KOPT-K1 (cell line): ENCODE data around the gene CENPF.
"Not testable (repeated sequence)": the region's sequence is repeated elsewhere in the genome, so short reads cannot be mapped to it uniquely, and the experiment has no call there.

ENCODE experiments used
- H3K27ac ChIP-seq: fragments of 200-600 bp; sonication (generic); 2 replicates; pipeline ENCODE4 v1.5.1; 2016; ENCODE audit warnings: antibody characterized with exemption, mild to moderate bottlenecking, low read depth, low read length; ENCODE audit not compliant: poor library complexity, severe bottlenecking
- H3K36me3 ChIP-seq: fragments of 200-600 bp; sonication (generic); 2 replicates; pipeline ENCODE4 v1.5.1; 2017; ENCODE audit warnings: antibody characterized with exemption, mild to moderate bottlenecking, low read length, moderate library complexity; ENCODE audit not compliant: insufficient read depth
- H3K9me3 ChIP-seq: fragments of 200-600 bp; sonication (generic); 2 replicates; pipeline ENCODE4 v1.5.1; 2017; ENCODE audit warnings: antibody characterized with exemption, low read length, mild to moderate bottlenecking; ENCODE audit not compliant: insufficient read depth, poor library complexity, severe bottlenecking

CENPF gene

GRCh38 chr1:214657299-214657698, 54.3 kb downstream of the CENPF start:
- H3K36me3 ChIP-seq = peaks cover 100% of the 10 kb centered on the region
- H3K27ac ChIP-seq = no peak overlapping the region
- H3K9me3 ChIP-seq = no peaks in the 10 kb centered on the region

DNA sequence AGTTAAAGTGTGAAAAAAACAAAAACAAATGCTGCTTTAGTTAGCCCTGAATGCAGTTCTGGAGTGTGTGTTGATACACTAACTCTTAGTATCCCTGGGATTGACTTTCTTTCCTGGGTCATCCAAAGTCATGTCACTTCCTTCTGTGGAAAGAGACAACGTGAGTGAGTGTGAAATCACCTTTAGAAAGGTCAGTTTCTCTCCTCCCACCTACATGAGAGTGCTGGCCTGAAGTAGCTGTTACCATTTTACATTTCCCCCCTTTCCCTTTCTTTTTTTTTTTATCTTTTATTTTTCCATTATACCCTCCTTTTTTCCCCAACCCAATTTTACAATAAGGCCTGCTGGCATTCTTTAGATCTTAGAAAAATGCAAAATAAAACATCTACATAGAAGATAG, 55.2 kb downstream of the CENPF start:
- Histone ChIP-seq H3K27ac (no peak overlapping the region), H3K36me3 (peaks cover 100% of the 10 kb centered on the region), H3K9me3 (no peaks in the 10 kb centered on the region)

GRCh38 chr1:214658785-214659184, 55.8 kb downstream of the CENPF start:
- Histone ChIP-seq H3K27ac (no peak overlapping the region), H3K36me3 (peaks cover 100% of the 10 kb centered on the region), H3K9me3 (no peaks in the 10 kb centered on the region)

DNA sequence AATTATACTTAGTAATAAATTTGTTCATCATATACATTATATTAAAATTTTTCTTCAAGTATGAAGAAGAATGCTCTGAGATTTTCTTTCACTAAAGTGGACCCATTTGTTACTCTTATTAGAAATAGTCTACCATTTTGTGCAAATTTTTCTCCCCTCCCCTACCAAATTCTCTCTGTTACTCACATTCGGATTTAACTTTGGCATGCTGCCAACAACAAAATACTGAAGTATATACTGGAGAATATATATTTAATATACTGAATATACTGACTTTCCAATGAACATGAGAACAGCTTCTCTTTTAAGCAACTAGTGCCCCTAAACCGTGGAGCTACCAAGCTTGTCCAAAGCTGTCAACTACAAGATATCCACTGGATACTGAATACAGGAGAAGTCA, 57.2 kb downstream of the CENPF start:
- H3K27ac ChIP-seq = no peak overlapping the region
- H3K36me3 ChIP-seq = peaks cover 100% of the 10 kb centered on the region
- H3K9me3 ChIP-seq = no peaks in the 10 kb centered on the region

DNA sequence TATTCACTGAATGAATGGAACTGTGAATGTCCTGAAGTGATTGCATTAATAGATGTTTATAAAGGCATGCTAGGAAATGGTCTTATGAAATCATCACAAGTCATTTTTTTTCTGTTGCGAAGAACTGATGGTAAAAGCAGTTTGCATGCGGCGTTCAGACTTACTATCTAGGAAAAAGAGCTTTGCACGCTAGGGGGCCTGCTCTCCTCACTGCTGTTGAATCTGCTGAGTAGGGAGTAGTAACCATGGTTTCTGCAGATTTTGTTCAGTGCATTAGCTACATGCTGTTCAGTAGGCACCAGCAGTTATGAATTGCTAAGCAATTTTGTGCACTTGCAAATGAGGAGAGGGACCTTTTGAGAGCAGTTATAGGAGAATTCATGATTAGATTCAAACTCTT, 57.9 kb downstream of the CENPF start:
- no peak overlapping the region for H3K27ac ChIP-seq
- no peaks in the 10 kb centered on the region for H3K9me3 ChIP-seq
- peaks cover 100% of the 10 kb centered on the region for H3K36me3 ChIP-seq

GRCh38 chr1:214662223-214662785, 59.3 kb downstream of the CENPF start:
- no peak overlapping the region for H3K27ac ChIP-seq
- H3K9me3 ChIP-seq = no peaks in the 10 kb centered on the region
- H3K36me3 ChIP-seq = peaks cover 100% of the 10 kb centered on the region

GRCh38 chr1:214664651-214665433, 61.8 kb downstream of the CENPF start:
- Histone ChIP-seq H3K36me3 (peaks cover 100% of the 10 kb centered on the region), H3K27ac (no peak overlapping the region), H3K9me3 (no peaks in the 10 kb centered on the region)

DNA sequence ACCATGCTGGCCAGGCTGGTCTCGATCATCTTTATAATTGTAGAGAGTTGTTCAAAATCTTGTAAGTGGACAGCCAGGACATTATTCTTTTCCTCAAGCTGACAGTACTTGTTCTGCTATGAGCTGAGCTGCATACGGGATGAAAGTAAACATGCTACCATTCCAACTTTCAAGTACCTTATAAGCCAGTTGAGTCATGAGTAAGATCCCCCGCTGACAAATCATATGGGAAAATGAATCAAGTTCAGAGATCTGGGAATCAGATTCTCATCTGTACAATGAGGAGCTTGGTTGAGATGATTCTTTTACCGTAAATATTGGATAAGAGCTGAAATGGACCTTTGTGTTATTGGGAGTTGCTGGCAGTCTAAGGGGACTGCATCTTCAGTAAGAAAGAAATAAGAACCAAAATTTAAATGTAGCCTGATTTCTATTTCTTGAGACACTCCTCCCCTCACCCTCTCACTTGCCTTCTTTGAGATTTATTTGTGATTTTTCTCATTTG, 62.7 kb downstream of the CENPF start:
- peaks cover 100% of the 10 kb centered on the region for H3K36me3 ChIP-seq
- H3K27ac ChIP-seq = no peak overlapping the region
- no peaks in the 10 kb centered on the region for H3K9me3 ChIP-seq

GRCh38 chr1:214666674-214667073, 63.7 kb downstream of the CENPF start:
- no peaks in the 10 kb centered on the region for H3K9me3 ChIP-seq
- peaks cover 90% of the 10 kb centered on the region for H3K36me3 ChIP-seq
- H3K27ac ChIP-seq = no peak overlapping the region

DNA sequence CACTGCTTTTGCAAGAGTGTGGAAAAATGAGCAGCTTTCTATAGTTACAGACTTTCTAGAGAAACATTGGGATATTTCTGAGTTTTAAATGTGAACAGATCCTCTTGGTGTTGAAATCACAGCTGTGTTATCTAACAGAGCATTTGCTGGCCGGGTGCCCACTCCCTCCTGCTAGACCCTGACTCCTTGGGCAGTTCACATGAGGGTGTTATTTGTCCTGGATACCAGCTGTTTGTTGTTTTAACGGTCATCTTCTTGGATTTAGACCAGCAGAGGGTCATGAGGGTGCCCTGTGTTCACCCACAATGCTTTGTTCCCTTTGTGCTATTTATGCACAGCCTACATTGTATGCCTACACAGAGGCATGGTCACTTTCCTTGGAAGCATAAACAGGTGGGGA, 67.1 kb downstream of the CENPF start:
- peaks cover 56% of the 10 kb centered on the region for H3K36me3 ChIP-seq
- H3K27ac ChIP-seq = no peak overlapping the region
- H3K9me3 ChIP-seq = no peaks in the 10 kb centered on the region

- peaks cover 27% of the 10 kb centered on the region for H3K36me3 ChIP-seq
- not testable (repeated sequence) for H3K27ac ChIP-seq, H3K9me3 ChIP-seq
These were observed 70.0 kb downstream of the CENPF start for GRCh38 chr1:214673029-214673428.

GRCh38 chr1:214673576-214673975, 70.6 kb downstream of the CENPF start:
- Histone ChIP-seq H3K27ac (no peak overlapping the region), H3K36me3 (peaks cover 21% of the 10 kb centered on the region), H3K9me3 (no peaks in the 10 kb centered on the region)

DNA sequence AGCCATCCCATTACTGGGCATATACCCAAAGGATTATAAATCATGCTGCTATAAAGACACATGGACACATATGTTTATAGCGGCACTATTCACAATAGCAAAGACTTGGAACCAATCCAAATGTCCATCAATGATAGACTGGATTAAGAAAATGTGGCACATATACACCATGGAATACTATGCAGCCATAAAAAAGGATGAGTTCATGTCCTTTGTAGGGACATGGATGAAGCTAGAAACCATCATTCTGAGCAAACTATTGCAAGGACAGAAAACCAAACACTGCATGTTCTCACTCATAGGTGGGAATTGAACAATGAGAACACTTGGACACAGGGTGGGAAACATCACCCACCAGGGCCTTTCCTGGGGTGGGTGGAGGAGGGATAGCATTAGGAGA, 72.5 kb downstream of the CENPF start:
- H3K36me3 ChIP-seq, H3K9me3 ChIP-seq, H3K27ac ChIP-seq: not testable (repeated sequence)

- no peak overlapping the region for H3K27ac ChIP-seq
- no peaks in the 10 kb centered on the region for H3K9me3 ChIP-seq
- H3K36me3 ChIP-seq = no peaks in the 10 kb centered on the region
These were observed 73.8 kb downstream of the CENPF start for GRCh38 chr1:214676747-214677146.

DNA sequence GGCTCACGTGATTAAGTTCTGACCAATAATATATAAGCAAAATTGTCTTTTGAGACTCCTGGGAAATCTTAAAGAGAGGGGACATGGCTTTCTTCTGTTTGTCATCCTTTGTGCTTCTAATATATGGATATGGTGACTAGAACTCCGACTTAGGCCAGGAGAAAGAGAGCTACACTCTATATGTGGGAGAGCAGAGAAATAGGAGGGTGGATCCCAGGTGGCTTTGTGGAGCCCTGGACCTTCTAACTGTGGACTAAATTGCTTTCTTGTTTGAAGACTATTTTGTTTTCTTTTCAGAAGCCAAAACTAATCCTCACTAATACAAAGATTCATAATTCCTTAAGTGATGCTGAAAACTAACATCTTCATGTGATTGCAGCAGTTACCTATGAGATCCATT, 75.0 kb downstream of the CENPF start:
- H3K27ac ChIP-seq = no peak overlapping the region
- no peaks in the 10 kb centered on the region for H3K36me3 ChIP-seq

GRCh38 chr1:214678386-214678785, 75.4 kb downstream of the CENPF start:
- Histone ChIP-seq H3K36me3 (no peaks in the 10 kb centered on the region), H3K27ac (no peak overlapping the region), H3K9me3 (no peaks in the 10 kb centered on the region)

More for the DNA sequence above, 75.0 kb downstream of the CENPF start:
- H3K9me3 ChIP-seq = no peaks in the 10 kb centered on the region
